Caco-2 (cell line): ENCODE measurements around the gene FOXJ1. TPM values are rescaled to one million over a fixed set of nuclear protein-coding genes. Genes with fewer than 3 reads are reported as not detected.

ENCODE experiments used
- BruUV-seq: library from RNA; stranded (reverse); fragments of 400-500 nt; replicated peaks from 2 replicates; lab custom pipeline; 2021; lab: Mats Ljungman, UMichigan
- CTCF ChIA-PET: fragments of 300-600 bp; sonication (Branson Sonifier 250); formaldehyde crosslinking; loops from one replicate; lab custom pipeline; 2022; ENCODE audit warnings: antibody characterized with exemption; lab: Charles Lee
- POLR2A ChIA-PET: fragments of 300-600 bp; sonication (Branson Sonifier 250); formaldehyde crosslinking; loops from one replicate; lab custom pipeline; 2022; ENCODE audit warnings: antibody characterized with exemption; lab: Charles Lee
- DNase-seq, 2 experiments: peaks; one replicate each; pipeline versions ENCODE4 v3.0.0 to v3.0.0-alpha.2; 2020 to 2022
- H3K27me3 ChIP-seq: replicated peaks from 2 replicates; pipeline ENCODE4 v1.6.0; 2011; ENCODE audit warnings: low read length; ENCODE audit not compliant: control insufficient read depth, insufficient read depth
- H3K36me3 ChIP-seq: 2 replicates; pipeline ENCODE4 v1.5.1; 2011; ENCODE audit warnings: low read length; ENCODE audit not compliant: control insufficient read depth, insufficient read depth
- H3K4me1 ChIP-seq: fragments of 250-450 bp; sonication (Bioruptor Pico); 2 replicates; pipeline ENCODE4 v1.5.1; 2020; ENCODE audit warnings: mild to moderate bottlenecking
- H3K4me3 ChIP-seq: 2 replicates; pipeline ENCODE4 v1.5.1; 2011; ENCODE audit warnings: low read depth, mild to moderate bottlenecking, control low read depth, low read length
- H3K9me3 ChIP-seq: fragments of 250-450 bp; sonication (Bioruptor Pico); 2 replicates; pipeline ENCODE4 v1.5.1; 2020; ENCODE audit warnings: mild to moderate bottlenecking, moderate library complexity
- H3K27ac Mint-ChIP-seq: one replicate; pipeline ENCODE4 v1.8.0; 2022; ENCODE audit warnings: mixed read lengths; ENCODE audit not compliant: unreplicated experiment
- H3K27me3 Mint-ChIP-seq: one replicate; pipeline ENCODE4 v1.8.0; 2022; ENCODE audit warnings: mixed read lengths; ENCODE audit not compliant: insufficient read depth, unreplicated experiment
- H3K36me3 Mint-ChIP-seq: one replicate; pipeline ENCODE4 v1.8.0; 2022; ENCODE audit warnings: mild to moderate bottlenecking, mixed read lengths; ENCODE audit not compliant: insufficient read depth, unreplicated experiment
- H3K4me1 Mint-ChIP-seq: one replicate; pipeline ENCODE4 v1.8.0; 2022; ENCODE audit warnings: low read depth, mixed read lengths; ENCODE audit not compliant: unreplicated experiment
- H3K4me3 Mint-ChIP-seq: one replicate; pipeline ENCODE4 v1.8.0; 2022; ENCODE audit warnings: mild to moderate bottlenecking, moderate library complexity, mixed read lengths; ENCODE audit not compliant: unreplicated experiment
- H3K9me3 Mint-ChIP-seq: one replicate; pipeline ENCODE4 v1.8.0; 2022; ENCODE audit warnings: mixed read lengths; ENCODE audit not compliant: unreplicated experiment
- intact Hi-C: fragments of 100-400 bp; cut with micrococcal nuclease; formaldehyde crosslinking; loops from one replicate; pipeline ENCODE4 v1.10.0; 2022; ENCODE audit not compliant: unreplicated experiment
- total RNA-seq: library from RNA; stranded (reverse); gene quantifications from 2 replicates; pipeline ENCODE4 v1.2.3, GENCODE V29; 2022
- TF ChIP-seq, protein P1 (sequence below), 2 experiments: fragments of 200-600 bp in 1 of 2; IDR thresholded peaks; 1 replicate in 1 of 2; 2 replicates in 1 of 2; pipeline versions ENCODE4 v1.5.1 to v1.8.0; 2011 to 2022; ENCODE audit warnings: antibody characterized with exemption in 1 of 2, control low read depth in 1 of 2, inconsistent platforms in 1 of 2, low read depth in 1 of 2, low read length in 1 of 2, mild to moderate bottlenecking in 1 of 2, moderate library complexity in 1 of 2; ENCODE audit not compliant: insufficient read depth in 1 of 2, severe bottlenecking in 1 of 2, unreplicated experiment in 1 of 2

The FOXJ1 gene
- total RNA-seq, 1 experiment from 2014 or later: 10.7 TPM

DNA sequence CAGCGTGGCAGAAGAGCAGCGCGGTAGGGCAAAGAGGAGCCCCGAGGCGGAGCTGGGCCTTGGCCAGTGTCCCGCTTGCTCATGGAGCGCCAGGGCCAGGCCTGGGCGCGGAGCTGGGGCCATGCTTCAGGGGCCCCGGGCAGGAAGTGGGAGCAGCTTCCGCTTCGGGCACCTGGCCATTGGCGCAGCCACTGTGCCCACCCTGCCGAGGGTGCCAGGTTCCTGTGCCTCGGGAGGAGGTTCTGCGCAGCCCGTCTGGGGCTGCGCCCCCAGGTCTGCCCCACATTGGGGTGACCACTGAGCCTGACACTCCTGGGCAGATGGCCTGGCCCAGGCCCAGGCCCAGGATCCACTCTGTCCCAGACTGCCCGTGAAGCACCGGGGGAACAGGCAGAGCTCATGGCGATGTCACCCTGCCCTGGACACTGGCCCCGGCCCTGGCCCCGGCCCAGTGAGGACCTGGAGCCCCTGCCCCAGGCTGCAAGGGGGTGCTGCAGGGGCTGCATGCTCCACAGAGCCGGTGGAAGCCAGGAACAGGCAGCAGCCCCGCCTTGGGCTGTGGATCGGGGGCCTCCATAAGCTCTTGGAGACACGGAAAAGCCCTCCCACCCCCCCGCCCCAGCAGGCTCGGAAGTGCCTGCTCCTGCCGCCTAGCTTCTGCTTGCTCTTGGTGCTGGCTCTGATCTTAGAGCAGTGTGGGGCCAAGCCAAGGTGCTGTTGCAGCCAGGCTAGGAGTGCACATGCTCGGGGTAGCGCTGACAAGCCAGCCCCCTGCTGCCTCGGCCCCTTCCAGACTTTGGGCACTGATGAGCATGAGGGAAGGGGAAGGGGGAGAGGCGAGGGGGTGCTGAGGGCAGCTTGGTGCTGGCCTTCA lies 35.9 kb upstream of the FOXJ1 start:
- POLR2A ChIA-PET: no interaction called here
- no peak overlapping the region for H3K4me3 ChIP-seq
- H3K9me3 ChIP-seq: no peaks in the 10 kb centered on the region
- H3K36me3 ChIP-seq: no peaks in the 10 kb centered on the region; the same call in 1 of the 2 replicates
- BruUV-seq: no TSS peak
- no peaks in the 10 kb centered on the region for H3K9me3 Mint-ChIP-seq
- intact Hi-C loops: no loop called here
- no peak overlapping the region for H3K4me3 Mint-ChIP-seq
- no peak overlapping the region for H3K27ac Mint-ChIP-seq
- H3K36me3 Mint-ChIP-seq: no peaks in the 10 kb centered on the region
- TF ChIP-seq, protein P1, sequence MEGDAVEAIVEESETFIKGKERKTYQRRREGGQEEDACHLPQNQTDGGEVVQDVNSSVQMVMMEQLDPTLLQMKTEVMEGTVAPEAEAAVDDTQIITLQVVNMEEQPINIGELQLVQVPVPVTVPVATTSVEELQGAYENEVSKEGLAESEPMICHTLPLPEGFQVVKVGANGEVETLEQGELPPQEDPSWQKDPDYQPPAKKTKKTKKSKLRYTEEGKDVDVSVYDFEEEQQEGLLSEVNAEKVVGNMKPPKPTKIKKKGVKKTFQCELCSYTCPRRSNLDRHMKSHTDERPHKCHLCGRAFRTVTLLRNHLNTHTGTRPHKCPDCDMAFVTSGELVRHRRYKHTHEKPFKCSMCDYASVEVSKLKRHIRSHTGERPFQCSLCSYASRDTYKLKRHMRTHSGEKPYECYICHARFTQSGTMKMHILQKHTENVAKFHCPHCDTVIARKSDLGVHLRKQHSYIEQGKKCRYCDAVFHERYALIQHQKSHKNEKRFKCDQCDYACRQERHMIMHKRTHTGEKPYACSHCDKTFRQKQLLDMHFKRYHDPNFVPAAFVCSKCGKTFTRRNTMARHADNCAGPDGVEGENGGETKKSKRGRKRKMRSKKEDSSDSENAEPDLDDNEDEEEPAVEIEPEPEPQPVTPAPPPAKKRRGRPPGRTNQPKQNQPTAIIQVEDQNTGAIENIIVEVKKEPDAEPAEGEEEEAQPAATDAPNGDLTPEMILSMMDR (IDR thresholded peaks at IDR 0.05; ENCODE audit: insufficient read depth in 1 of 2, low read depth in 1 of 2, low read length in 1 of 2, severe bottlenecking in 1 of 2, unreplicated experiment in 1 of 2): no peak
- DNase-seq: no peak
- no peaks in the 10 kb centered on the region for H3K27me3 ChIP-seq
- CTCF ChIA-PET: interaction anchor here (1.6 kb wide), 1 partner anchor 103 kb away, joined by 3 read pairs; no protein-coding TSS in a partner anchor
- no peaks in the 10 kb centered on the region for H3K27me3 Mint-ChIP-seq
- no peaks in the 10 kb centered on the region for H3K4me1 Mint-ChIP-seq
- H3K4me1 ChIP-seq: peaks cover 13% of the 10 kb centered on the region

GRCh38 chr17:76174037-76174436 lies 33.0 kb upstream of the FOXJ1 start:
- peak; percentile 73 to 80 for DNase-seq
- BruUV-seq: no TSS peak

GRCh38 chr17:76173474-76173873 lies 32.4 kb upstream of the FOXJ1 start:
- no peaks in the 10 kb centered on the region for H3K4me1 Mint-ChIP-seq
- no peak overlapping the region for H3K4me3 Mint-ChIP-seq
- Histone ChIP-seq H3K4me3 (no peak overlapping the region), H3K4me1 (peaks cover 13% of the 10 kb centered on the region), H3K27me3 (no peaks in the 10 kb centered on the region), H3K36me3 (no peaks in the 10 kb centered on the region; the same call in 1 of the 2 replicates), H3K9me3 (no peaks in the 10 kb centered on the region)
- no TSS peak for BruUV-seq
- H3K9me3 Mint-ChIP-seq: no peaks in the 10 kb centered on the region
- H3K27ac Mint-ChIP-seq: no peak overlapping the region
- CTCF ChIA-PET: interaction anchor here (0.5 to 1.8 kb wide), 8 partner anchors 8 to 159 kb away, joined by 3 to 10 read pairs (median 6); no protein-coding TSS in a partner anchor
- POLR2A ChIA-PET: interaction anchor here (0.5 to 0.7 kb wide), 7 partner anchors 8 to 388 kb away, joined by 3 to 7 read pairs (median 3); no protein-coding TSS in a partner anchor
- intact Hi-C loops: no loop called here
- DNase-seq: no peak
- no peaks in the 10 kb centered on the region for H3K36me3 Mint-ChIP-seq
- no peaks in the 10 kb centered on the region for H3K27me3 Mint-ChIP-seq
- TF ChIP-seq, protein P1 (IDR thresholded peaks at IDR 0.05; ENCODE audit: insufficient read depth in 1 of 2, low read depth in 1 of 2, low read length in 1 of 2, severe bottlenecking in 1 of 2, unreplicated experiment in 1 of 2): no peak

More at GRCh38 chr17:76174037-76174436, 33.0 kb upstream of the FOXJ1 start:
- no peaks in the 10 kb centered on the region for H3K4me1 Mint-ChIP-seq
- TF ChIP-seq, protein P1 (IDR thresholded peaks at IDR 0.05; ENCODE audit: insufficient read depth in 1 of 2, low read depth in 1 of 2, low read length in 1 of 2, severe bottlenecking in 1 of 2, unreplicated experiment in 1 of 2): no peak
- POLR2A ChIA-PET: interaction anchor here (0.5 to 0.7 kb wide), 5 partner anchors 8 to 389 kb away, joined by 3 to 7 read pairs (median 3); no protein-coding TSS in a partner anchor
- no peaks in the 10 kb centered on the region for H3K9me3 Mint-ChIP-seq
- no peaks in the 10 kb centered on the region; the same call in 1 of the 2 replicates for H3K36me3 ChIP-seq
- peaks cover 13% of the 10 kb centered on the region for H3K4me1 ChIP-seq
- H3K27me3 Mint-ChIP-seq: no peaks in the 10 kb centered on the region
- no peak overlapping the region for H3K4me3 ChIP-seq
- no peaks in the 10 kb centered on the region for H3K9me3 ChIP-seq
- CTCF ChIA-PET: interaction anchor here (0.5 to 1.8 kb wide), 11 partner anchors 8 to 265 kb away, joined by 3 to 10 read pairs (median 3); no protein-coding TSS in a partner anchor
- H3K27me3 ChIP-seq: no peaks in the 10 kb centered on the region
- H3K36me3 Mint-ChIP-seq: no peaks in the 10 kb centered on the region
- H3K4me3 Mint-ChIP-seq: no peak overlapping the region
- intact Hi-C loops: no loop called here
- no peak overlapping the region for H3K27ac Mint-ChIP-seq
